Thyroid gland (tissue), 4 donors: ENCODE measurements around the gene DCLK3. TPM values are rescaled to one million over a fixed set of nuclear protein-coding genes. Genes with fewer than 3 reads are reported as not detected.

Experiments
- DNase-seq, 2 donors: peaks; one replicate each; pipeline ENCODE4 v3.0.0-alpha.2; 2019
- H3K27ac ChIP-seq, 3 donors: fragments of 200-600 bp; sonication (generic); 1 replicate in 2 of 3; 2 replicates in 1 of 3; pipeline ENCODE4 v1.5.1; 2016 to 2019; ENCODE audit warnings: mild to moderate bottlenecking in 1 of 3, moderate library complexity in 1 of 3
- H3K27me3 ChIP-seq: fragments of 200-600 bp; sonication (generic); one replicate; pipeline ENCODE4 v1.5.1; 2019
- H3K36me3 ChIP-seq, 2 donors: fragments of 200-600 bp; sonication (generic); one replicate each; pipeline ENCODE4 v1.5.1; 2016 to 2019
- H3K4me1 ChIP-seq, 2 donors: fragments of 200-600 bp; sonication (generic); one replicate each; pipeline ENCODE4 v1.5.1; 2017 to 2019
- H3K4me3 ChIP-seq, 3 donors: fragments of 200-600 bp; sonication (generic); replicated peaks in 1 of 3; 1 replicate in 2 of 3; 2 replicates in 1 of 3; pipeline ENCODE4 v1.5.1; 2016; ENCODE audit warnings: mild to moderate bottlenecking in 1 of 3
- H3K9me3 ChIP-seq: fragments of 200-600 bp; sonication (generic); one replicate; pipeline ENCODE4 v1.5.1; 2017
- POLR2A ChIP-seq, 2 donors: fragments of 450-650 bp; IDR thresholded peaks; one replicate each; pipeline ENCODE4 v1.6.1; 2017; ENCODE audit warnings: antibody characterized with exemption in 2 of 2, mild to moderate bottlenecking in 2 of 2, moderate library complexity in 1 of 2
- WGBS, 2 donors: methylation state at CpG; one replicate each; pipeline ENCODE4 v1.1.5; 2017; 5-methylcytosine and 5-hydroxymethylcytosine counted together
- intact Hi-C: fragments of 100-400 bp; cut with DNase I; formaldehyde crosslinking; loops from one replicate; pipeline ENCODE4 v1.15.1; 2023
- total RNA-seq, 4 donors: library from RNA; depleted of rRNA; stranded (reverse); fragments of >200 nt; gene quantifications; one replicate each; pipeline ENCODE4 v1.2.3, GENCODE V29; 2016
- TF ChIP-seq, protein P1 (sequence below), 6 experiments: fragments of 200-600 bp in 3 of 6; fragments of 450-650 bp in 3 of 6; sonication (generic) in 3 of 6; IDR thresholded peaks; one replicate each; pipeline ENCODE4 v1.5.1; 2016 to 2019; ENCODE audit warnings: antibody characterized with exemption in 6 of 6, mild to moderate bottlenecking in 2 of 6, inconsistent platforms in 1 of 6, moderate library complexity in 1 of 6

Gene DCLK3
- total RNA-seq, 4 donors from 2014 or later: 0.11 TPM; not detected in 3

DNA sequence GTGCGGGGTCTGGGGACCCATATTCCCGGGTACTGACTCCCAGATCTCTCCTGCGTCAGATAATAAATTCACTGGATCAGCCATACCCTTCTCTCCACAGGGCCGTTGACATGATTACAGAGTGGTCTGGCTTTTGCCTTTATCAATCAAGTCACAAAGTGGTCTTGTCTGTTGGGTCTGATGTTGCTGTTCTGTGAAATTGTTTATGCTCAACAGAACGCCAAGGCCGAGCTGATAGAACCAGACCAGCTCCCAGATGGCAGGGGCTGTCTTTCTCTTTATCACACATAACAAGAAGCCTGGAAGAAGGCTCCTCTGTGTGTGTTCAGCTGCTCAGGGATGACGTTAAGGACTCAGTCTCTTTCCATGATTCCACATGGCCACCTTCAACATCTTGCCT, 751 bp upstream of the DCLK3 start:
- H3K36me3 ChIP-seq: no peaks in the 10 kb centered on the region
- no peaks in the 10 kb centered on the region for H3K27me3 ChIP-seq
- H3K4me3 ChIP-seq: no peak overlapping the region
- TF ChIP-seq, protein P1, sequence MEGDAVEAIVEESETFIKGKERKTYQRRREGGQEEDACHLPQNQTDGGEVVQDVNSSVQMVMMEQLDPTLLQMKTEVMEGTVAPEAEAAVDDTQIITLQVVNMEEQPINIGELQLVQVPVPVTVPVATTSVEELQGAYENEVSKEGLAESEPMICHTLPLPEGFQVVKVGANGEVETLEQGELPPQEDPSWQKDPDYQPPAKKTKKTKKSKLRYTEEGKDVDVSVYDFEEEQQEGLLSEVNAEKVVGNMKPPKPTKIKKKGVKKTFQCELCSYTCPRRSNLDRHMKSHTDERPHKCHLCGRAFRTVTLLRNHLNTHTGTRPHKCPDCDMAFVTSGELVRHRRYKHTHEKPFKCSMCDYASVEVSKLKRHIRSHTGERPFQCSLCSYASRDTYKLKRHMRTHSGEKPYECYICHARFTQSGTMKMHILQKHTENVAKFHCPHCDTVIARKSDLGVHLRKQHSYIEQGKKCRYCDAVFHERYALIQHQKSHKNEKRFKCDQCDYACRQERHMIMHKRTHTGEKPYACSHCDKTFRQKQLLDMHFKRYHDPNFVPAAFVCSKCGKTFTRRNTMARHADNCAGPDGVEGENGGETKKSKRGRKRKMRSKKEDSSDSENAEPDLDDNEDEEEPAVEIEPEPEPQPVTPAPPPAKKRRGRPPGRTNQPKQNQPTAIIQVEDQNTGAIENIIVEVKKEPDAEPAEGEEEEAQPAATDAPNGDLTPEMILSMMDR (IDR thresholded peaks at IDR 0.05): no peak
- no peak for TF ChIP-seq POLR2A (IDR thresholded peaks at IDR 0.05)
- intact Hi-C loops: no loop called here
- H3K4me1 ChIP-seq: no peaks in the 10 kb centered on the region
- 90% methylated on average over 7 of the region's 7 CpGs for WGBS, 2 donors
- H3K27ac ChIP-seq: no peak overlapping the region
- DNase-seq: no peak
- H3K9me3 ChIP-seq: no peaks in the 10 kb centered on the region

DNA sequence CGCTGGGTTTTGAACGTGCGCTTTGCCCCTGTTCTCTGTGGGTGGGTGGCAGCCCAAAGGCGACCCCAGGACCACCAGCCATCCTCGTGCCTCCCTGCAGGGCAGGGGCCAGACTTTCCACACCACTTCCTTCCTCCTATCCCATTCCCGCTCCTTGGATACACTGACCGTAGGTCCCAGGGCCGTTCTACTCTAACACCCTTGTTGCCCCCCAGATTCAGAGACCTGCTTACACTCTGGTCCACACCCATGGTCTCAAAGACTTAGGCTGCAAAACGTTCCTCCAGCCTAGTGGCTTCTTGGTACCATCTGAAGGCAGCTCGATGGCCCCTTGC, 318 bp upstream of the DCLK3 start:
- Histone ChIP-seq H3K4me3 (peak overlapping the region in 1 of 3 donors; percentile 21), H3K27me3 (no peaks in the 10 kb centered on the region), H3K9me3 (no peaks in the 10 kb centered on the region), H3K4me1 (no peaks in the 10 kb centered on the region), H3K36me3 (no peaks in the 10 kb centered on the region), H3K27ac (no peak overlapping the region)
- no peak for DNase-seq
- WGBS, 2 donors: 44 to 49% methylated on average over 10 of the region's 10 CpGs
- TF ChIP-seq, protein P1 (IDR thresholded peaks at IDR 0.05): no peak
- TF ChIP-seq POLR2A (IDR thresholded peaks at IDR 0.05): no peak
- intact Hi-C loops: no loop called here

DNA sequence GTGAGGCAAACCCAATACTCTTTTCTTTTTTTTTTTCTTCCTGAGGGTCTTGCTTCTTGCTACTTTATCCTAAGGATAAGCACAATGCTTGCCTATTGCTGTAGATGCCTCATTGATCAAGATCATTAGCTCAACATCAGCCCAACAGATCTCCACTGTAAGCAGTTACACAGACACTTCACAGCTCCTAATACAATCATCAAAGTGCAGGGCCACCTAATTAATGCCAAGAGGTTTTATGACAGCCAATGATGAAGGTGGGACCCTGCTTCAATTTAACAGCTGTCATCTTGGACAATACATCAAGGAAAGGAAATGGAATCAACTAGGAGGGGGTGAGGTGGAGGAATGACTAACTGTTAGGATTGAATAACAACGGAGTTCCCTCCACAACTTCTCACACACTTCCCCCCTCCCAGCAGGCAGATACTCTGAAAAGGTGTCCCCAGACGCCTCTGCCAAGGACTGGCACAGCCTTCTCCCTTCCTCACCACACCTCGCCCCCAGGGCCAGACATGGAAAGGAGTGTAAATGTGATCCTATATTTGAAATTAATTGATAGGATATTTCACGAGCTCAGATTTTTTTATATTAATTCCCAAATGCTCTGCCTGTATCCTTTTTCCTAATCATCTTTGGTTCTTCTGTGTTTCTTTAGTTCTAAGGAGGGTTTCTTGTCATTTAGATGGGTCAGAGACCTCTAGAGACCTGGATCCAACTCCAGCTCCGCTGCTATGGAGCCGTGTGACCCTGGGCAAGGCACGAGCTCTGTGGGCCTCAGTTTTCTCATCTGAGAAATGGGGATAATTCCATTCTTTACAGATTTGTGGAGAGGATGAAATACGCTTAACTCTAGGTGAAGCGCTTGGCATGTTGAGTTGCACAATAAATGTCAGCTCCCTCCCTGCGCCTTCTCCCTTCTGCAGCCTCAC, 1.2 kb downstream of the DCLK3 start:
- Histone ChIP-seq H3K27ac (no peak overlapping the region), H3K4me3 (no peak overlapping the region), H3K27me3 (no peaks in the 10 kb centered on the region), H3K36me3 (no peaks in the 10 kb centered on the region), H3K4me1 (no peaks in the 10 kb centered on the region), H3K9me3 (no peaks in the 10 kb centered on the region)
- no peak for DNase-seq
- intact Hi-C loops: no loop called here
- 72 to 75% methylated on average over 10 of the region's 10 CpGs for WGBS, 2 donors
- TF ChIP-seq POLR2A (IDR thresholded peaks at IDR 0.05): no peak
- TF ChIP-seq, protein P1 (IDR thresholded peaks at IDR 0.05): no peak

DNA sequence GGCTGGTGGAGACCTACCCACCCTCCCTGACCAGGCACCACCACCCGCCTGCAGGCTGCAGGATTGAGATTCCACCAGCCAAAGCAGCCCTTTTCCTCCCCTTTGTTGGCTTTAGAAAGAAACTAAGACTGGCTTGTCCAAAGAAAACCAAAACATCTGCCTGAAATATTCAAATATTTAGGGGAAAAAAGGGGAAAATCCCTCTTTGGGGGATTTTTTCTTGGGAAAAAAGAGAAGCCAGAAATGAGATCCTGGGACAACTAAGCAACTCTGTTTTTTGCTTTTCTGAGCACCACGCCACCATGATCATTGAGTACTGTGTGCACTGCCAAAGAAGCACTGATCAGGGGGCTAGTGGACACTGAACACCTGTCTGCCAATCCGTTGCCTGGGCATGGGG, 2.6 kb downstream of the DCLK3 start:
- TF ChIP-seq, protein P1 (IDR thresholded peaks at IDR 0.05): no peak
- no peak for TF ChIP-seq POLR2A (IDR thresholded peaks at IDR 0.05)
- intact Hi-C loops: no loop called here
- no peaks in the 10 kb centered on the region for H3K9me3 ChIP-seq
- H3K4me3 ChIP-seq: no peak overlapping the region
- H3K36me3 ChIP-seq: no peaks in the 10 kb centered on the region
- no peaks in the 10 kb centered on the region for H3K27me3 ChIP-seq
- 89 to 93% methylated on average over 3 of the region's 3 CpGs for WGBS, 2 donors
- H3K27ac ChIP-seq: no peak overlapping the region
- no peaks in the 10 kb centered on the region for H3K4me1 ChIP-seq
- DNase-seq: no peak

DNA sequence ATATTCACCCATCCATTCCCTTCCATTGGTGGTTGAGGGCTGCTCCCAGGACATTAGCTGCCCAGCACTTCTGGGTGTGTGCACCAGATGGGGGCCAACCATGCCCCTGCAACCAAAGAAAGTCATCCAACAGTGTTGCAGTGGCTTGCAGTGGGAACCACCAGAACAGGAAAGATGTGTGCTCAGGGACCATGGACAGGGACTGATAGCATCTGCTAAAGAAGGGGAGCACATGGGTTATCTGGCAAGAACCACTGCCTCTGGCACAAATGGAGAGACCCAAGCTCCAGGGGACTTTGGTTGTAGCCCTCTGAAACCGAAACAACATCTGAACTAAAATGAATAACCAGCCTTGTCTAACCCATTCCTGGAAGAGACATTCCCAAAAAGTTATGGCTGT, 8.1 kb downstream of the DCLK3 start:
- no peak for TF ChIP-seq POLR2A (IDR thresholded peaks at IDR 0.05)
- TF ChIP-seq, protein P1 (IDR thresholded peaks at IDR 0.05): no peak
- no peaks in the 10 kb centered on the region for H3K36me3 ChIP-seq
- no peak for DNase-seq

More for the DNA sequence above, 8.1 kb downstream of the DCLK3 start:
- Histone ChIP-seq H3K27me3 (no peaks in the 10 kb centered on the region), H3K4me1 (no peaks in the 10 kb centered on the region), H3K9me3 (no peaks in the 10 kb centered on the region), H3K4me3 (no peak overlapping the region), H3K27ac (no peak overlapping the region)
- WGBS, 2 donors: 89 to 100% methylated on average over 1 of the region's 1 CpG
- intact Hi-C loops: no loop called here
